GM21526 (cell line): ENCODE data around the gene ZFP90.
"Not testable (repeated sequence)": the region's sequence is repeated elsewhere in the genome, so short reads cannot be mapped to it uniquely, and the experiment has no call there.

Source experiments
- ATAC-seq: cut with Tn5 transposase; IDR thresholded peaks from one replicate; pipeline ENCODE4 v1.9.1; 2021; ENCODE audit warnings: moderate library complexity; ENCODE audit not compliant: unreplicated experiment, low FRiP score

The ZFP90 gene

DNA sequence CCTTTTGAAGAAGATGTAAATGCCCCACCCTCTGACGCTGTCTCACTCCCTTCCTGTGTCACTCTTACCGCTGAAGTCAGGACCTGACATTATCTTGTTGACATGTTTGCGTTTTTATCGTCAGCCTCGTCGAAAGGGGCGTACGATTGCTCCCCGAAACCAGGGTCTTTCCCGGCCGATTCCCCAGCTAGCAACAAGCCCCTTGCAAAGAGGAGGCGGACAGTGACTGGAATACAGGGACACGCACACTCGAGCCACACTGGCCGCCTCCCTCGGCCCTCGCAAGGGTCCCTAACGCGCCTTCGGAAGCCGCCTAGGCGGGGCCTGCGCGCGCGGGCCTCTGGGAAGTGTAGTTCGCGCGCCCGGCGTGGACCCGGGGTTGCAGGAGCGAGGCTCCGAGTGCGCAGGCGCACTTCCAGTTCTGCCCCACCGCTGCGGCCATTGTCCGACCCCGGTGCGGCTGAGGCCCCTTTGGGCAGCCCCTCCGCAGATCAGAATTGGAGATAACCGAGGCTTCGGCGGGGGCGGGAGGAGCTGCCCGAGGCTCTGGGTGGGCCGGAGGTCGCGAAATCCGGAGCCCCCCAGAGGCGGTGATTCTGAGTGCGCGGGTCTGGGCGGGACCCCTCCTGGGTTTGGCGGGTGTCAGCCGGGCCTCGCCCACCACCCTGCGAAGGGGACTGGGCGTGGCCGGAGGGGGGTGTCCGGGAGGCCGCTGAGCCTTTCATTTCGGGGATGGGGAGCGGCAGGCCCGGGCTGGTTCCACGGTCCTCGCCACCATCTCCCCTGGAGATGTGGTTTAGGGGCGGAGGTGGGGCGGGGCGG is at the start of gene ZFP90:
TSS of gene ZFP90 (plus strand) at position 412 of the 822 bp plus-strand sequence. CDS start 502 bp downstream, outside the sequence.
- peak; percentile 79 for ATAC-seq

DNA sequence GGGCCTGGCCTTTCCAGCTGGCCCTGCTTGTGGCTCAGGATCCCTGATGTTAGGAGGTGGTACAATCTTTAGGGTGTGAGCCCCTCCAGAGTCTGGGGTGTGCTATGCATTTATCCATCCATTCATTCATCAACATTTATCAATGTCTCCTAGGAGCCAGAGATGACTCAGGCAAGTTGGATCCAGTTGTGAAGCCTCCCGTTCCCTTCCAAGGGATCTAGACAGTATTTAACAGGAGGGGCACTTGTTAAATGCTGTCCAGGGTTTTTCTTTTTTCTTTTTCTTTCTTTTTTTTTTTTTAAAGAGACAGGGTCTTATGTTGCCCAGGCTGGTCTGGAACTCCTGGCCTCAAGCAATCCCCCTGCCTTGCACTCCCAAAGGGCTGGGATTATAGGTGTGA is 48.7 kb upstream of the ZFP90 start:
- no peak for ATAC-seq

GRCh38 chr16:68490829-68491575 is 48.1 kb upstream of the ZFP90 start:
- no peak for ATAC-seq

GRCh38 chr16:68491576-68491950 is 47.5 kb upstream of the ZFP90 start:
- no peak for ATAC-seq

DNA sequence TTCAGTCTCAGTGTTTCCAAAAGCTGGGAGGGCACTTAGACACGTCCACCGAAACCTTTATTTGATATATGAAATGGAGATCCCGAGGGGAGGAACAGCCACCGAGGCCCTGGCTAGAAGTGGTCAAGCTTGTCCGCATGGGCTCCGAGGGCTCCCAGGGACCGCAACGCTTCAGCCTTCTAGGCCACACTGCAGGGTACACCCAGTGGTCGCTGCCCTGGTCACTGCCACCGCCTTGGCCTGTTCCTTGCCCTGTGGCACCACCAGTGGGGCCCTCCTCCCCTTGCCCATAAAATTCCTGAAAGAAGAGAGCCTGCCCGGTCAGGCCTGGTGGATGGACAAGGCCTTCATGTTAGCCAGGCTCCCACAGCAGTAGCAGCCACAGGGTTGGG is 46.9 kb upstream of the ZFP90 start:
- ATAC-seq: no peak

DNA sequence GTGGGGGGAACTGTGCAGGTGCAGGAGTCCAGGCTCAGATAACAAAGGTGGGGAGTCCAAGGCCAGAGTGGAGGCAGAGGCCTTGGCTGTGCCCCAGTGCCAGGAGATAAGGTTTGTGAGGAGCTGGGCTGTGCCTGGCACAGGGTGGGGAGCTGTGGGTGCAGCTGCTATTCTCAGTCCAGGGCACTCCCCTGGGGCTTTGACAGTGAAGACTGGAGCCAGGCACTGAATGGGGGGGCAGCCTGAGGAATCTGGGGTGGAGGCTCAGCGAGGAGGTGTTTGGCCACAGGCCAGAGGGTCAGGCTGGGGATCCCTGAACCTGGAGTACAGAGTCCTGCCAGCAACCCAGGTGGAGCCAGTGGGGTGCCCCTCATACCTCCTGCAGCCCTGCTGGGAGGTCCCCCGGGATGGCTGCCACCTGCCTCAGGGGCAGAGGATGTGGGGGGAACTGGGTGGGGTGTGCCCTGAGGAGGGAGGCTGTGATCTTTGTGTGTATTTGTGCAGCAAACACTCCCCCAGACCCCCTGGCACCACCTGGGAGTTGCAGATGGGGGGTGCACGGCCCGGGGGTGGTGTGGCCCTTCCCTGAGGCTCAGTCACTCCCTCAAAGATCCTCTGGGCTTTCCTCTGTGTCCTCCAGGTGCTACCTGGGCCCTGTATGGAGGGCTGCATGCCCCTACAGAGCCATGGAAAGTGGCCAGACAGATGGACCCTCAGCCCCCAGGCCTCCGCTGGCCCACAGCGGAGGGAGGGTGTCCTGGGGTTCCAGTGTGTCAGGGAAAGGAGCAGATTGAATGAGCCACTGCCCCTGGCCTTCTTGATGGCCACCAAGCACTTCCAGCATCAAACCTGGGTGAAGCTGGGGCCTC is 46.3 kb upstream of the ZFP90 start:
- ATAC-seq: no peak

GRCh38 chr16:68493412-68494070 is 45.5 kb upstream of the ZFP90 start:
- ATAC-seq: no peak

DNA sequence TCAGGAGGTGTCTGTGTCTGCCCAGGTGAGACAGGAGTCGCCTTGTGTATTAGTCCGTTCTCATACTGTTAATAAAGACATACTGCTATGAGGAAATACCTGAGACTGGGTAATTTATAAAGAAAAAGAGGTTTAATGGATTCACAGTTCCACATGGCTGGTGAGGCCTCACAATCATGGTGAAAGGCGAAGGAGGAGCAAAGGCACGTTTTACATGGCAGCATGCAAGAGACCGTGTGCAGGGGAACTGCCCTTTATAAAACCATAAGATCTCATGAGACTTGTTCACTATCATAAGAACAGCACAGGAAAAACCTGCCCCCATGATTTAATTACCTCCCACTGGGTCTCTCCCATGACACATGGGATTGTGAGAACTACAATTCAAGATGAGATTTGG is 44.8 kb upstream of the ZFP90 start:
- ATAC-seq: not testable (repeated sequence)

DNA sequence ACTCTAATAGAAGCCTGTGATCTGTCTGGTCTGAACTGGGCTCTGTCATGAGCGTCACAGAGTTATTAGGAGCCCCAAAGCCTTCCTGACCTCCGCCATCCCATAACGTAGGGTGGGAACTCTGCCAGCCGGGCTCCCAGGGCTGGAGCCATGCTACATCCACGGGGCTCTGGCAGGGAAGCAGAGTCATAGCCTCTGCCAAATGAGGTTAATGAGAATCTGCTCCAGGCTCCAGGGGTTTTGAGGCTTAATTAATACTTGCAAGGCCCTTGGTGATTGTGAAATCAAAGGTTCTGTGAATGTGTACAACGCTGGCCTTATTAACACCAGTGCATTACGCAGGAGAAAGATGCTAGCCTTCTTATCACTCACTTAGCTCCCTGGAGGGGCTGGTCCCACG is 42.4 kb upstream of the ZFP90 start:
- ATAC-seq: no peak

DNA sequence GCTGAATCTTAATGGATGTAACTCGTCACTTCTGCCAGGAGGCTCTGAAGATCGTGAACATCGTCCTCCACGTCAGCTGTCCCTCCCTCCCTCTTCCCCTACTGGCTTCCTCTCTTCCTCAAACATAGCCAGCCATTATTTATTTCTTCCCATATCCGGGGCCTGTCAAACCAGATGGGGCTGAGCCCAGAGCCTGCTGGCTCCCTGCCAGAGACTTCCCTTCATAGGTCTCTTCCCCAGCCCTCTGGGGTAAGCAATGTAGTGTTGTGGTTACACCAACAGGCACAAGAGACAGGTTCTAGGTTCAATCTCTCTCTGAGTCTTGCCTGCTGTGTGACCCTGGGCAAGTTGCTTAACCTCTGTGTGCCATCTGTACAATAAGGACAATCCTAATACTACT is 40.1 kb upstream of the ZFP90 start:
- ATAC-seq: no peak

GRCh38 chr16:68503334-68503733 is 35.8 kb upstream of the ZFP90 start:
- ATAC-seq: no peak

GRCh38 chr16:68504066-68504465 is 35.0 kb upstream of the ZFP90 start:
- ATAC-seq: no peak

DNA sequence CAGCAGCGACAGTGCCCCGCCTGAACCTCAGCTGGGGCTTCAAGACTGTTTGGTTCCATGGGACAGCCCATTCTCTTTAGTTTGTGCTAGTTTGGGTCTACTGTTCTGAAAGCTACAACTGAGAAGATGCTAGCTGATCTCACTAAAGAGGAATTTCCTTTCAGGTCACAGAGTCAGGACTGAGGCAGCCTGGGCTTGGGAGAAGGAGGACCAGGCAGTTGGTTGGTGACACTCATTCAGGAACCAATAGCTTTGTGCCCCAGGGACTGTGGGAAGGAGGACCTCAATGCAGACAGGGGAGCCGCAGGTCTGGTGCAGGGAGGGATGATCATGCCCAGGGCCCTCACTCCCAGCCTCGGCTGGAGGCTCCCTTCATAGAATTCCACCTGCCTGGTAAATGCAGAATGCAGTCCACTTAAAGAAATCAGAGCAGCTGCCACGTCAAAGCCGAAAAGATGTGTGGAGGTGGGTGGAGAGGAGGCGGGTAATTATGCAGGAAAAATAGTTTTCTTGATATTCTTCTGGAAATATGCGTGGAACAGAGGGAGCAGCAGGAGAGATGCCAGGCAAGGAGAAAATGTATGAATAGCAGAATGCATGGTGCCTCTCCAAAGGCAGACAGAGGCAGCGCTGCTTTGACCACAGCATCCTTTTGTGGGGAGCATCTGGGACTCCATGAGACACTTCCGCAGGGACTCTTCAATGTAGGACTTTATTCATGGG is 32.6 kb upstream of the ZFP90 start:
- no peak for ATAC-seq

DNA sequence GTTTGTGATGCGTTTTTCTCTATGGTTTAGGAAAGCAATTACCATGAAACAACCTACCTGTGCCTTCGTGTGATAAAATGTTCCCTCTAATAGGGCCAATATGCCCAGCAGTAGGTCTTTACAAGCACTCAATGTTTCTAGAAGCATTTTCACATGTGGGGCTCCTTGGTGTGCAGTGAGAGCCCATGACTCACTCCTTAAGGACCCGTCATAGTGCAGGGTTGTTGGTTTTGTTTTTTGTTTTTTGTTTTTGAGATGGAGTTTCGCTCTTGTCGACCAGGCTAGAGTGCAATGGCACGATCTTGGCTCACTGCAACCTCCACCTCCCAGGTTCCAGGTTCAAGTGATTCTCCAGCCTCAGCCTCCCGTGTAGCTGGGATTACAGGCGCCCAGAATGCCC is 31.1 kb upstream of the ZFP90 start:
- no peak for ATAC-seq

- no peak for ATAC-seq
Measured at GRCh38 chr16:68508641-68509240, 30.4 kb upstream of the ZFP90 start.

DNA sequence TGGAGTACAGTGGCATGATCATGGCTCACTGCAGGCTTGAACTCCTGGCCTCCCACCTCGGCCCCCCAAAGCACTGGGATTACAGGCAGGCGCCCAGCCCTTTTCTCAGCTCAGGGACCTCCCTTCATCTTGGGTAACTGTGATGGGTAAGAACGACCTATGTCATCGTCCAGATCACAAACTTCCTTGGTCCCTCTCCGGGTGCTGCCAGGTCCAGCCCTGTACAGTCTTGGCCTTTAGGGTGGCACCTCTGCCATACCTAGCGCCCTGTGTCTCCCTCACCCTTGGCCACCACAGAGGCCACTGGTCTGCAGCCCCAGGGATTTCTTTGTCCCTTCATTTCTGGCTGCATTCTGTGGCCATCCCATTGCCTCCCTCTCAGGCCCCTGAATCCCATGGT is 29.7 kb upstream of the ZFP90 start:
- no peak for ATAC-seq

DNA sequence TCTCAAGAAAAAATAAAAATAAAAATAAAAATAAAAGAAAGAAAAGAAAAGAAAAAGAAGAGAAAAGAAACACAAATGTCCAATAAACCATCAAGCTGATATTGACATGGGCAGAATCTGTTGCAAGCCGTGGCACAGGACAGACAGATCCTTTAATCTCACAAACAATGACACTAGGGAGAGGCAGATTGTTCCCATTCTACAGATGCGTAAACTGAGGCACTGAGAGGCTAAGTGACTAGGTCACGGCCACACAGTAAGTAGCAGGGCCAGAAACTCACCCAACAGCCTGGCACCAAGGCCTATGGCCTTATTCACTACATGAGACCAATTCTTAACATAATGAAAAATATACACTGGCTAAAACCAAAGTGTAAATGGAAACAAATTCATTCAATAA is 28.3 kb upstream of the ZFP90 start:
- no peak for ATAC-seq

DNA sequence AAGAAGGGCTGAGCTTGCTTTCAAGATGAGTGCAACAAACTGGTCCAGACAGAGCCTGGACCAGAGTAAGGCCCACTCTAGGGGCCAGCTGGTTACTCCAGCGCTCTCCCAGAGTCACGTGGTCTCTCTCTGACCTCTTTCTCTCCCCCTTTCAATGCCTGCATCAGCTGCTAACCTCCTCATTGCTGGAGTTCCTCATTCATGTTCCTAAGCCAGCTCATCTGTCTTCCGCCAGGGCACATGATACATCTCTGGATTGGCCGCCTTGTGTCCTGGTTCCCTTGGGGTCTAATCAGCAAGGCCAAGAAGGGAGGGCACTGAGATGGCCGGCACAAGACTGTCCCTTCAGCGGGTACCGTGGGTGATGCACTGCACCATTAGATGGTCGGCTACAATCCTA is 26.9 kb upstream of the ZFP90 start:
- ATAC-seq: no peak

DNA sequence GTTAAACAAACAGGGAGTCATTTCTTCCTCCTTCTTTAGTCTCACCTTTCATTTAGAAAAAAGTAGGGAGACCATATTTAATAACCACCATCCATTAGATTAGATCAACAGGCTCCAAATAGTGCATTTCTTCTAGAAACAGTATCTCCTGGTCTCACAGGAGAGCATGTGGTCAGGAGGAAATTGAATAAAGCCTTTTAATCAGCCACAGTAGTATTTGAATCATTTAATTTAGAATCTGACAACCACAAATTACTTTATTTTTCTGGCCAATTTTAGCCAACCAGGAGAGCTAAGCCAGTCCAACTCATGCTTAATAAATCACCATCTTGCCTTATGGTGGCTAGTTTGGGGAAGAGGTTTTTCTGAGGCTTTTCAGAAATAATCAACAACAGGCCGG is 26.3 kb upstream of the ZFP90 start:
- no peak for ATAC-seq

GRCh38 chr16:68514511-68514910 is 24.6 kb upstream of the ZFP90 start:
- ATAC-seq: no peak
